ENCODE data around the gene MAPT.
"Not testable (repeated sequence)": the region's sequence is repeated elsewhere in the genome, so short reads cannot be mapped to it uniquely, and the experiment has no call there.

The MAPT gene

GRCh38 chr17:45996282-45996937 is 102.1 kb downstream of the MAPT start:
- no peak for DNase-seq

- no peak for DNase-seq
These were observed 102.8 kb downstream of the MAPT start for GRCh38 chr17:45997166-45997565.

GRCh38 chr17:45997624-45998023 is 103.3 kb downstream of the MAPT start:
- DNase-seq: no peak

GRCh38 chr17:45998987-45999899 is 104.9 kb downstream of the MAPT start, which contains the start of gene STH:
Gene STH (plus strand): TSS chr17:45999250. CDS start chr17:45999280, 30 bp downstream.
- DNase-seq: no peak

GRCh38 chr17:45999900-46000290 is 105.5 kb downstream of the MAPT start:
- no peak for DNase-seq

GRCh38 chr17:46000292-46000691 is 105.9 kb downstream of the MAPT start:
- no peak for DNase-seq

- DNase-seq: no peak
These were observed 106.4 kb downstream of the MAPT start for GRCh38 chr17:46000757-46001156.

- no peak for DNase-seq
These were observed 107.3 kb downstream of the MAPT start for GRCh38 chr17:46001390-46002310.

DNA sequence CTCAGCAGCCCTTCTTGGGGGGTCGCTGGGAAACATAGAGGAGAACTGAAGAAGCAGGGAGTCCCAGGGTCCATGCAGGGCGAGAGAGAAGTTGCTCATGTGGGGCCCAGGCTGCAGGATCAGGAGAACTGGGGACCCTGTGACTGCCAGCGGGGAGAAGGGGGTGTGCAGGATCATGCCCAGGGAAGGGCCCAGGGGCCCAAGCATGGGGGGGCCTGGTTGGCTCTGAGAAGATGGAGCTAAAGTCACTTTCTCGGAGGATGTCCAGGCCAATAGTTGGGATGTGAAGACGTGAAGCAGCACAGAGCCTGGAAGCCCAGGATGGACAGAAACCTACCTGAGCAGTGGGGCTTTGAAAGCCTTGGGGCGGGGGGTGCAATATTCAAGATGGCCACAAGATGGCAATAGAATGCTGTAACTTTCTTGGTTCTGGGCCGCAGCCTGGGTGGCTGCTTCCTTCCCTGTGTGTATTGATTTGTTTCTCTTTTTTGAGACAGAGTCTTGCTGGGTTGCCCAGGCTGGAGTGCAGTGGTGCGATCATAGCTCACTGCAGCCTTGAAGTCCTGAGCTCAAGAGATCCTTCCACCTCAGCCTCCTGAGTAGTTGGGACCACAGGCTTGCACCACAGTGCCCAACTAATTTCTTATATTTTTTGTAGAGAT is 108.1 kb downstream of the MAPT start:
- peak; percentile 28 to 80 for DNase-seq

GRCh38 chr17:46002973-46003316 is 108.6 kb downstream of the MAPT start:
- DNase-seq: no peak

- no peak for DNase-seq
These were observed 109.8 kb downstream of the MAPT start for GRCh38 chr17:46003907-46004748.

- DNase-seq: not testable (repeated sequence)
These were observed 111.7 kb downstream of the MAPT start for GRCh38 chr17:46006082-46006481.

- DNase-seq: no peak
These were observed 113.2 kb downstream of the MAPT start for GRCh38 chr17:46007461-46007965.

DNA sequence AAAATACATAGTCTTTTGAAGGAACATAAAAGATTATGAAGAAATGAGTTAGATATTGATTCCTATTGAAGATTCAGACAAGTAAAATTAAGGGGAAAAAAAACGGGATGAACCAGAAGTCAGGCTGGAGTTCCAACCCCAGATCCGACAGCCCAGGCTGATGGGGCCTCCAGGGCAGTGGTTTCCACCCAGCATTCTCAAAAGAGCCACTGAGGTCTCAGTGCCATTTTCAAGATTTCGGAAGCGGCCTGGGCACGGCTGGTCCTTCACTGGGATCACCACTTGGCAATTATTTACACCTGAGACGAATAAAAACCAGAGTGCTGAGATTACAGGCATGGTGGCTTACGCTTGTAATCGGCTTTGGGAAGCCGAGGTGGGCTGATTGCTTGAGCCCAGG is 114.2 kb downstream of the MAPT start:
- DNase-seq: no peak

DNA sequence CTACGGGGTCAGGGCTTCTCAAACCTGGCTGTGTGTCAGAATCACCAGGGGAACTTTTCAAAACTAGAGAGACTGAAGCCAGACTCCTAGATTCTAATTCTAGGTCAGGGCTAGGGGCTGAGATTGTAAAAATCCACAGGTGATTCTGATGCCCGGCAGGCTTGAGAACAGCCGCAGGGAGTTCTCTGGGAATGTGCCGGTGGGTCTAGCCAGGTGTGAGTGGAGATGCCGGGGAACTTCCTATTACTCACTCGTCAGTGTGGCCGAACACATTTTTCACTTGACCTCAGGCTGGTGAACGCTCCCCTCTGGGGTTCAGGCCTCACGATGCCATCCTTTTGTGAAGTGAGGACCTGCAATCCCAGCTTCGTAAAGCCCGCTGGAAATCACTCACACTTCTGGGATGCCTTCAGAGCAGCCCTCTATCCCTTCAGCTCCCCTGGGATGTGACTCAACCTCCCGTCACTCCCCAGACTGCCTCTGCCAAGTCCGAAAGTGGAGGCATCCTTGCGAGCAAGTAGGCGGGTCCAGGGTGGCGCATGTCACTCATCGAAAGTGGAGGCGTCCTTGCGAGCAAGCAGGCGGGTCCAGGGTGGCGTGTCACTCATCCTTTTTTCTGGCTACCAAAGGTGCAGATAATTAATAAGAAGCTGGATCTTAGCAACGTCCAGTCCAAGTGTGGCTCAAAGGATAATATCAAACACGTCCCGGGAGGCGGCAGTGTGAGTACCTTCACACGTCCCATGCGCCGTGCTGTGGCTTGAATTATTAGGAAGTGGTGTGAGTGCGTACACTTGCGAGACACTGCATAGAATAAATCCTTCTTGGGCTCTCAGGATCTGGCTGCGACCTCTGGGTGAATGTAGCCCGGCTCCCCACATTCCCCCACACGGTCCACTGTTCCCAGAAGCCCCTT is 115.6 kb downstream of the MAPT start:
- DNase-seq: no peak

DNA sequence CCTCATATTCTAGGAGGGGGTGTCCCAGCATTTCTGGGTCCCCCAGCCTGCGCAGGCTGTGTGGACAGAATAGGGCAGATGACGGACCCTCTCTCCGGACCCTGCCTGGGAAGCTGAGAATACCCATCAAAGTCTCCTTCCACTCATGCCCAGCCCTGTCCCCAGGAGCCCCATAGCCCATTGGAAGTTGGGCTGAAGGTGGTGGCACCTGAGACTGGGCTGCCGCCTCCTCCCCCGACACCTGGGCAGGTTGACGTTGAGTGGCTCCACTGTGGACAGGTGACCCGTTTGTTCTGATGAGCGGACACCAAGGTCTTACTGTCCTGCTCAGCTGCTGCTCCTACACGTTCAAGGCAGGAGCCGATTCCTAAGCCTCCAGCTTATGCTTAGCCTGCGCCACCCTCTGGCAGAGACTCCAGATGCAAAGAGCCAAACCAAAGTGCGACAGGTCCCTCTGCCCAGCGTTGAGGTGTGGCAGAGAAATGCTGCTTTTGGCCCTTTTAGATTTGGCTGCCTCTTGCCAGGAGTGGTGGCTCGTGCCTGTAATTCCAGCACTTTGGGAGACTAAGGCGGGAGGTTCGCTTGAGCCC is 116.3 kb downstream of the MAPT start:
- DNase-seq: no peak

- no peak for DNase-seq
These were observed 117.6 kb downstream of the MAPT start for GRCh38 chr17:46011711-46012505.

DNA sequence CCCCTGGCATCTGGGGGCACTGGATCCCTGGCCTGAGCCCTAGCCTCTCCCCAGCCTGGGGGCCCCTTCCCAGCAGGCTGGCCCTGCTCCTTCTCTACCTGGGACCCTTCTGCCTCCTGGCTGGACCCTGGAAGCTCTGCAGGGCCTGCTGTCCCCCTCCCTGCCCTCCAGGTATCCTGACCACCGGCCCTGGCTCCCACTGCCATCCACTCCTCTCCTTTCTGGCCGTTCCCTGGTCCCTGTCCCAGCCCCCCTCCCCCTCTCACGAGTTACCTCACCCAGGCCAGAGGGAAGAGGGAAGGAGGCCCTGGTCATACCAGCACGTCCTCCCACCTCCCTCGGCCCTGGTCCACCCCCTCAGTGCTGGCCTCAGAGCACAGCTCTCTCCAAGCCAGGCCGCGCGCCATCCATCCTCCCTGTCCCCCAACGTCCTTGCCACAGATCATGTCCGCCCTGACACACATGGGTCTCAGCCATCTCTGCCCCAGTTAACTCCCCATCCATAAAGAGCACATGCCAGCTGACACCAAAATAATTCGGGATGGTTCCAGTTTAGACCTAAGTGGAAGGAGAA is 118.2 kb downstream of the MAPT start:
- DNase-seq: no peak

- no peak for DNase-seq
These were observed 118.8 kb downstream of the MAPT start for GRCh38 chr17:46013127-46013501.

Data from NCI-H526 (cell line).